ENCODE measurements around the gene COL7A1. TPM values are rescaled to one million over a fixed set of nuclear protein-coding genes. Genes with fewer than 3 reads are reported as not detected.
A peak's percentile ranks its signal among the peaks of the same experiment; 100 is the strongest.

The COL7A1 gene
- total RNA-seq, 1 donor from 2014 or later, result 22.2 TPM

- intact Hi-C loops (cut with DNase I), result loop anchor here (5.0 to 10.0 kb wide), 3 partner anchors 39 to 161 kb away; partner anchors contain the start of gene COL7A1
- Histone ChIP-seq H3K27me3 (no peaks in the 10 kb centered on the region), H3K36me3 (peaks cover 18 to 20% of the 10 kb centered on the region in 2 donors), H3K4me1 (peaks cover 0 to 22% of the 10 kb centered on the region in 2 donors), H3K4me3 (peak overlapping the region; percentile 95 to 97), H3K27ac (peak overlapping the region; percentile 80 to 81), H3K9me3 (no peaks in the 10 kb centered on the region)
- DNase-seq (ENCODE audit: low spot score in 2 of 2), result no peak
- TF ChIP-seq, protein P1, sequence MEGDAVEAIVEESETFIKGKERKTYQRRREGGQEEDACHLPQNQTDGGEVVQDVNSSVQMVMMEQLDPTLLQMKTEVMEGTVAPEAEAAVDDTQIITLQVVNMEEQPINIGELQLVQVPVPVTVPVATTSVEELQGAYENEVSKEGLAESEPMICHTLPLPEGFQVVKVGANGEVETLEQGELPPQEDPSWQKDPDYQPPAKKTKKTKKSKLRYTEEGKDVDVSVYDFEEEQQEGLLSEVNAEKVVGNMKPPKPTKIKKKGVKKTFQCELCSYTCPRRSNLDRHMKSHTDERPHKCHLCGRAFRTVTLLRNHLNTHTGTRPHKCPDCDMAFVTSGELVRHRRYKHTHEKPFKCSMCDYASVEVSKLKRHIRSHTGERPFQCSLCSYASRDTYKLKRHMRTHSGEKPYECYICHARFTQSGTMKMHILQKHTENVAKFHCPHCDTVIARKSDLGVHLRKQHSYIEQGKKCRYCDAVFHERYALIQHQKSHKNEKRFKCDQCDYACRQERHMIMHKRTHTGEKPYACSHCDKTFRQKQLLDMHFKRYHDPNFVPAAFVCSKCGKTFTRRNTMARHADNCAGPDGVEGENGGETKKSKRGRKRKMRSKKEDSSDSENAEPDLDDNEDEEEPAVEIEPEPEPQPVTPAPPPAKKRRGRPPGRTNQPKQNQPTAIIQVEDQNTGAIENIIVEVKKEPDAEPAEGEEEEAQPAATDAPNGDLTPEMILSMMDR (IDR thresholded peaks at IDR 0.05), result no peak
Observed at GRCh38 chr3:48636149-48636655, 41.1 kb upstream of the COL7A1 start.

- Histone ChIP-seq H3K27ac (peak within 1 kb of the TSS; percentile 80 to 81), H3K9me3 (no peaks in the 10 kb centered on the region), H3K36me3 (peaks cover 25 to 28% of the 10 kb centered on the region in 2 donors), H3K4me1 (peaks cover 0 to 22% of the 10 kb centered on the region in 2 donors), H3K4me3 (peak within 1 kb of the TSS; percentile 95 to 97), H3K27me3 (no peaks in the 10 kb centered on the region)
- DNase-seq (ENCODE audit: low spot score in 2 of 2), result peak; percentile 90 to 98
- TF ChIP-seq, protein P1 (IDR thresholded peaks at IDR 0.05), result peak; percentile 34 to 62 (median 40)
- intact Hi-C loops (cut with DNase I), result loop anchor here (1.0 to 10.0 kb wide), 8 partner anchors 17 to 161 kb away; partner anchors contain the start of genes COL7A1, PFKFB4 and UQCRC1
Observed at GRCh38 chr3:48635222-48636021, 40.3 kb upstream of the COL7A1 start, which contains the start of gene SLC26A6. SLC26A6 (minus strand) TSS chr3:48635461; CDS start chr3:48635393, 68 bp downstream.

DNA sequence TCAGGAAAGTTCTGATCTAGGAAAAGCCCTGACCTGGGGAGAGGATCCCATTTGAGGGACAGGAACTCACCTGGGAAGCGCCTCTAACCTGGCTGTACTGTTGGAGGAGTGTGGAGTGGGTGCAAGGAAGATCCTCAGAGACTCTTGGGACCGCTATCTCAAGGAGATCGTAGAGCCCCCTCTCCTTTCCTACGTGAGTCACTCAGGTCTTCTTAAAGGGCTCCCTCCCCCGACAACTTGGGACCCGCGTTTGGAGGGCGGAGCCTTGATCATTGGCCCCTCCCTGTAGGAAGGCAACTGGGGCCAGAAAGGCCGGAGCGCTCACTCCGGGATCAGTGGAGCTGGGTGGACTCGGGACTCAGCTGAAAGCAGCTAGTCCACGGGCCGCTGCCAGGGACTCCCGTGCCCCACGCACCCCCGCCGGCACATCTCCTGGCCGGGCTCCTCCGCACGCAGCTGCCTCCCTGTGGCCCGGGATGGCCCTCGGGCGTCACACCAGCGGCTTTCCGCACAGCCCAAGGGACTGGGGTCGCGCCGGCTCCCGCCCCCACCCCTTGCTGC lies 39.6 kb upstream of the COL7A1 start:
- TF ChIP-seq, protein P1 (IDR thresholded peaks at IDR 0.05), result no peak
- peak in 1 of 2 donors; percentile 85 for DNase-seq (ENCODE audit: low spot score in 2 of 2)
- Histone ChIP-seq H3K27me3 (no peaks in the 10 kb centered on the region), H3K9me3 (no peaks in the 10 kb centered on the region), H3K4me1 (peaks cover 0 to 22% of the 10 kb centered on the region in 2 donors), H3K27ac (peak overlapping the region; percentile 80 to 81), H3K36me3 (peaks cover 31 to 35% of the 10 kb centered on the region in 2 donors), H3K4me3 (peak overlapping the region; percentile 95 to 97)
- intact Hi-C loops (cut with DNase I), result loop anchor here (1.0 to 10.0 kb wide), 8 partner anchors 16 to 160 kb away; partner anchors contain the start of genes COL7A1, PFKFB4 and UQCRC1

DNA sequence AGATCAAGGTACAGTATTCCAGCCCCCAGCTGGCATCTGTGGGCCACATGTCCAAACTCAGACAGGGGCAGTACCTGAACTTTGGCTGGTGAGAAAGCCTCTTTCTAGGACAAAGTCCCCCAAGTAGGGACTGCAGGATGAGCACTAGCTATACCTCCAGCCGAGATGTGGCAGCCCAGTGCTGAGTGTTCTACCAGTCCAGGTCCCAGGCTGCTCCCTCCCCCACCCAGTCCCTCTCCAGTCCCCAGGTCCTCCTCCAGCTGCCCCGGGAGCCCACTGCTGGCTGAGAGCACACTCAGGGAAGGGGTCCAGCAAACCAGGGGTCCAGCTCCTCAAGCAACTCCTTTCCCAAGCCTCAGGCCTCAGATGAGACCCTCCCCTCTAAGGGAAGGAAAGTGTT lies 38.6 kb upstream of the COL7A1 start:
- H3K36me3 ChIP-seq, result peaks cover 41 to 45% of the 10 kb centered on the region in 2 donors
- intact Hi-C loops (cut with DNase I), result loop anchor here (2.0 to 10.0 kb wide), 2 partner anchors 77 to 159 kb away; partner anchors contain the start of gene PFKFB4
- no peaks in the 10 kb centered on the region for H3K9me3 ChIP-seq
- peaks cover 0 to 22% of the 10 kb centered on the region in 2 donors for H3K4me1 ChIP-seq
- TF ChIP-seq, protein P1 (IDR thresholded peaks at IDR 0.05), result no peak
- peak overlapping the region; percentile 80 to 81 for H3K27ac ChIP-seq
- H3K27me3 ChIP-seq, result no peaks in the 10 kb centered on the region
- peak overlapping the region; percentile 95 to 97 for H3K4me3 ChIP-seq
- DNase-seq (ENCODE audit: low spot score in 2 of 2), result no peak

DNA sequence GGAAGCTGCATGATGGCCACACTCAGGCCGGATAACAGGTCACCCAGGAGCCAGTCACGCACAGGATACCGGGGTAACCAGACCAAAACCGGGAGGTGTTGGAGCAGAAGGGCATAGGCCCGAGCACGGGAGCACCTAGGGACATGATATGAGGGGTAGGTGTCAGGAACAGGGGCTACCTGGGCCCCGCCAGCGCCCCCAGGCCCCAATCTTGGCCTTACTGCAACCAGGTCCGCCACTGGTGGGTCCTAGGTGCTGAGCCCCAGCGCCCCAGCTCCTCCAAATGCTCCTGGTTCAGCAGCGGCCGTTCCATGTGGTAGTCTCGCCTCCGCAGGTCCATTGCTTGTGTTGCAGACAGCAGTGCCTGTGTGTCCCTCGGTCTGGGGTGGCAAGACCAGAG lies 38.1 kb upstream of the COL7A1 start:
- H3K36me3 ChIP-seq, result peaks cover 45 to 50% of the 10 kb centered on the region in 2 donors
- TF ChIP-seq, protein P1 (IDR thresholded peaks at IDR 0.05), result no peak
- H3K4me3 ChIP-seq, result peak overlapping the region in 1 of 2 donors; percentile 95
- intact Hi-C loops (cut with DNase I), result loop anchor here (10.0 kb wide), 1 partner anchor 158 kb away; no protein-coding TSS in a partner anchor
- peak overlapping the region; percentile 80 to 81 for H3K27ac ChIP-seq
- no peak for DNase-seq (ENCODE audit: low spot score in 2 of 2)
- peaks cover 0 to 22% of the 10 kb centered on the region in 2 donors for H3K4me1 ChIP-seq
- H3K9me3 ChIP-seq, result no peaks in the 10 kb centered on the region
- H3K27me3 ChIP-seq, result no peaks in the 10 kb centered on the region
